ENCODE results near the gene USP6. TPM values are rescaled to one million over a fixed set of nuclear protein-coding genes. Genes with fewer than 3 reads are reported as not detected.

Gene USP6
- total RNA-seq, 1 experiment from 2014 or later: not detected

DNA sequence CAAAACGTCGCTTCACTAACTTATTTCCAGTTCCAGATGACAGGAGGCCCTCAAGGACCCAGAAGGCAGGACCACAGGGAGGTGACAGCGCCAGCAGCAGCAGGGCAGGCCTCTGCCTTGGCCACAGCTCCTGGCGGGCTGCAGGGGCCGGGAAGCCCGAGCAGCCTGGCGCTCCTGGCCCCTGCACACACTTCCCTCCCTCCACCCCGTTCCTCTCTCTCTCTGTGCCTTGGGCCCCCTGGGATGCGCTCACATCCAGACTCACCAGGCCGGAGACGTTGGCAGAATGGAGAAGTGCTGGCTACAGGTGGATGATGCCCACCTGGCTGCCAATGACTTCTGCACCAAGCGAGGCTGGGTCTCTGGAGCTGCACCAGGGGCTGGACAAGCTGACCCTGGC is 63.2 kb downstream of the USP6 start:
- H4K20me1 ChIP-seq (ENCODE audit: low read length): no peaks in the 10 kb centered on the region
- no peaks in the 10 kb centered on the region for H3K4me1 ChIP-seq (ENCODE audit: insufficient read depth, low read length)
- peaks cover 30% of the 10 kb centered on the region for H3K9me3 ChIP-seq (ENCODE audit: low read length)
- H3F3A ChIP-seq (ENCODE audit: low read length, unreplicated experiment): no peaks in the 10 kb centered on the region
- H3K79me2 ChIP-seq (ENCODE audit: low read length): no peaks in the 10 kb centered on the region
- no peak overlapping the region for H3K9ac ChIP-seq (ENCODE audit: low read length)
- intact Hi-C loops (cut with micrococcal nuclease): no loop called here
- no peak overlapping the region for H3K27ac ChIP-seq (ENCODE audit: low read length)
- H3K27me3 ChIP-seq (ENCODE audit: low read length): no peaks in the 10 kb centered on the region
- no peak overlapping the region for H3K4me3 ChIP-seq (ENCODE audit: low read length)
- POLR2A ChIA-PET (ENCODE audit: unreplicated experiment): no interaction called here
- H3K9me2 ChIP-seq (replicated peaks; ENCODE audit: low read length): no peaks in the 10 kb centered on the region
- no peak for ATAC-seq
- no peak for DNase-seq
- CTCF ChIA-PET: no interaction called here
- no TSS peak for BruUV-seq (replicated peaks)
- H3K4me2 ChIP-seq (ENCODE audit: low read length): no peak overlapping the region
- H3K36me3 ChIP-seq (ENCODE audit: low read depth, low read length): peaks cover 18% of the 10 kb centered on the region
- no peak overlapping the region for H2AFZ ChIP-seq (ENCODE audit: low read length)
- TF ChIP-seq EZH2 (IDR thresholded peaks at IDR 0.05; ENCODE audit: low read length, unreplicated experiment) (no peak), EZH2phosphoT487 (IDR thresholded peaks at IDR 0.05; ENCODE audit: borderline replicate concordance, low read length) (no peak)

DNA sequence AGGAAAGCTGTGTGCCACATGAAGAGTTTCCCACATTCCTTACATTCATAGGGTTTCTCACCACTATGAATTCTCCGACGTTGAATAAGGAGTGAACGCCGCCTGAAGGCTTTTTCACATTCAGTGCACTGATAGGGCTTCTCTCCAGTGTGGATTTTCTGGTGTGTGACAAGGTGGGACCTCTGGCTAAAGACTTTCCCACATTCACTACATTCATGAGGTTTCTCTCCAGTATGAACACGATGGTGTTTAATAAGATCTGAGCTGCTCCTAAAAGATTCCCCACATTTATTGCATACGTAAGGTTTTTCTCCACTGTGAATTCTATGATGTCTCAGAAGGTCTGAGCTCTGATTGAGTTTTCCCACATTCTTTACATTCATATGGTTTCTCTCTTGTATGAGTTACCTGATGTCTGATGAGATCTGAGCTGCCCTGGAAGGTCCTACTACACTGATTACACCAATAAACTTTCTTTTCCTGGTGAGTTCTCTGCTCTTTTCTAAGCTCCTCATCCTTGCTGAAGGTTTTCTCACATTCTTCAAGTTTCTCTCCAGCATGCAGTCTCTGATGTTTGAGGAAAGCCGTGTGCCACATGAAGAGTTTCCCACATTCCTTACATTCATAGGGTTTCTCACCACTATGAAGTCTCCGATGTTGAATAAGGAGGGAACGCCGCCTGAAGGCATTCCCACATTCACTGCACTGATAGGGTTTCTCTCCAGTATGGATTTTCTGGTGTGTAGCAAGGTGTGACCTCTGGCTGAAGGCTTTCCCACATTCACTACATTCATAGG is 65.9 kb downstream of the USP6 start:
- Histone ChIP-seq H3K27ac (ENCODE audit: low read length) (no peak overlapping the region), H2AFZ (ENCODE audit: low read length) (no peak overlapping the region), H3K27me3 (ENCODE audit: low read length) (no peaks in the 10 kb centered on the region), H3K36me3 (ENCODE audit: low read depth, low read length) (peaks cover 30% of the 10 kb centered on the region), H3F3A (ENCODE audit: low read length, unreplicated experiment) (no peaks in the 10 kb centered on the region), H3K4me1 (ENCODE audit: insufficient read depth, low read length) (no peaks in the 10 kb centered on the region), H3K79me2 (ENCODE audit: low read length) (no peaks in the 10 kb centered on the region), H3K9ac (ENCODE audit: low read length) (no peak overlapping the region), H4K20me1 (ENCODE audit: low read length) (no peaks in the 10 kb centered on the region), H3K9me2 (replicated peaks; ENCODE audit: low read length) (no peaks in the 10 kb centered on the region), H3K4me2 (ENCODE audit: low read length) (no peak overlapping the region), H3K9me3 (ENCODE audit: low read length) (peaks cover 38% of the 10 kb centered on the region), H3K4me3 (ENCODE audit: low read length) (no peak overlapping the region; the same call in 1 of the 2 replicates)
- intact Hi-C loops (cut with micrococcal nuclease): no loop called here
- ATAC-seq: no peak
- TSS peak; percentile 2 for BruUV-seq (replicated peaks)
- DNase-seq: no peak
- CTCF ChIA-PET: no interaction called here
- POLR2A ChIA-PET (ENCODE audit: unreplicated experiment): no interaction called here
- TF ChIP-seq, protein P1, sequence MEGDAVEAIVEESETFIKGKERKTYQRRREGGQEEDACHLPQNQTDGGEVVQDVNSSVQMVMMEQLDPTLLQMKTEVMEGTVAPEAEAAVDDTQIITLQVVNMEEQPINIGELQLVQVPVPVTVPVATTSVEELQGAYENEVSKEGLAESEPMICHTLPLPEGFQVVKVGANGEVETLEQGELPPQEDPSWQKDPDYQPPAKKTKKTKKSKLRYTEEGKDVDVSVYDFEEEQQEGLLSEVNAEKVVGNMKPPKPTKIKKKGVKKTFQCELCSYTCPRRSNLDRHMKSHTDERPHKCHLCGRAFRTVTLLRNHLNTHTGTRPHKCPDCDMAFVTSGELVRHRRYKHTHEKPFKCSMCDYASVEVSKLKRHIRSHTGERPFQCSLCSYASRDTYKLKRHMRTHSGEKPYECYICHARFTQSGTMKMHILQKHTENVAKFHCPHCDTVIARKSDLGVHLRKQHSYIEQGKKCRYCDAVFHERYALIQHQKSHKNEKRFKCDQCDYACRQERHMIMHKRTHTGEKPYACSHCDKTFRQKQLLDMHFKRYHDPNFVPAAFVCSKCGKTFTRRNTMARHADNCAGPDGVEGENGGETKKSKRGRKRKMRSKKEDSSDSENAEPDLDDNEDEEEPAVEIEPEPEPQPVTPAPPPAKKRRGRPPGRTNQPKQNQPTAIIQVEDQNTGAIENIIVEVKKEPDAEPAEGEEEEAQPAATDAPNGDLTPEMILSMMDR (conservative IDR thresholded peaks at IDR 0.05; ENCODE audit: low read depth, low read length): no peak
- no peak for TF ChIP-seq EZH2phosphoT487 (IDR thresholded peaks at IDR 0.05; ENCODE audit: borderline replicate concordance, low read length)

DNA sequence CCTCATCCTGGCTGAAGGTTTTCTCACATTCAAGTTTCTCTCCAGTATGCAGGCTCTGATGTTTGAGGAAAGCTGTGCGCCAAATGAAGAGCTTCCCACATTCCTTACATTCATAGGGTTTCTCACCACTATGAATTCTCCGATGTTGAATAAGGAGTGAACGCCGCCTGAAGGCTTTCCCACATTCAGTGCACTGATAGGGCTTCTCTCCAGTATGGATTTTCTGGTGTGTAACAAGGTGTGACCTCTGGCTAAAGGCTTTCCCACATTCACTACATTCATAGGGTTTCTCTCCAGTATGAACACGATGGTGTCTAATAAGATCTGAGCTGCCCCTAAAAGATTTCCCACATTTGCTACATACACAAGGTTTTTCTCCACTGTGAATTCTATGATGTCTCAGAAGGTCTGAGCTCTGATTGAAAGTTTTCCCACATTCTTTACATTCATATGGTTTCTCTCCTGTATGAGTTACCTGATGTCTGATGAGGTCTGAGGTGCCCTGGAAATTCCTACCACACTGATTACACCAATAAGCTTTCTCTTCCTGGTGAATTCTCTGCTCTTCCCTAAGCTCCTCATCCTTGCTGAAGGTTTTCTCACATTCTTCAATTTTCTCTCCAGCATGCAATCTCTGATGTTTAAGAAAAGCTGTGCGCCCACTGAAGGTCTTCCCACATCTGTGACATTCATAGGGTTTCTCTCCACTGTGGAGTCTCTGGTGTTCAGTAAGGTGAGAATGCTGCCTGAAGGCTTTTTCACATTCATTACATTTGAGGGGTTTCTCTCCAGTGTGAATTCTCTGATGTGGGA is 67.0 kb downstream of the USP6 start:
- intact Hi-C loops (cut with micrococcal nuclease): no loop called here

More for the DNA sequence above, 67.0 kb downstream of the USP6 start:
- no peak overlapping the region for H3K9ac ChIP-seq (ENCODE audit: low read length)
- ATAC-seq (no peak), DNase-seq (no peak)
- no peak overlapping the region for H3K4me3 ChIP-seq (ENCODE audit: low read length)
- ChIA-PET POLR2A (ENCODE audit: unreplicated experiment) (no interaction called here), CTCF (no interaction called here)
- H3K36me3 ChIP-seq (ENCODE audit: low read depth, low read length): peaks cover 40% of the 10 kb centered on the region
- no TSS peak for BruUV-seq (replicated peaks)
- H3K27me3 ChIP-seq (ENCODE audit: low read length): no peaks in the 10 kb centered on the region
- H3K9me2 ChIP-seq (replicated peaks; ENCODE audit: low read length): no peaks in the 10 kb centered on the region
- no peaks in the 10 kb centered on the region for H3F3A ChIP-seq (ENCODE audit: low read length, unreplicated experiment)
- peaks cover 38% of the 10 kb centered on the region for H3K9me3 ChIP-seq (ENCODE audit: low read length)
- H3K79me2 ChIP-seq (ENCODE audit: low read length): no peaks in the 10 kb centered on the region
- H3K27ac ChIP-seq (ENCODE audit: low read length): no peak overlapping the region
- no peaks in the 10 kb centered on the region for H4K20me1 ChIP-seq (ENCODE audit: low read length)
- TF ChIP-seq, protein P1 (conservative IDR thresholded peaks at IDR 0.05; ENCODE audit: low read depth, low read length): no peak
- TF ChIP-seq EZH2phosphoT487 (IDR thresholded peaks at IDR 0.05; ENCODE audit: borderline replicate concordance, low read length): no peak
- no peak for TF ChIP-seq EZH2 (IDR thresholded peaks at IDR 0.05; ENCODE audit: low read length, unreplicated experiment)
- H2AFZ ChIP-seq (ENCODE audit: low read length): no peak overlapping the region
- no peaks in the 10 kb centered on the region for H3K4me1 ChIP-seq (ENCODE audit: insufficient read depth, low read length)
- H3K4me2 ChIP-seq (ENCODE audit: low read length): no peak overlapping the region
